ENCODE measurements around the gene CCL11. TPM values are rescaled to one million over a fixed set of nuclear protein-coding genes. Genes with fewer than 3 reads are reported as not detected.

CCL11 gene
- total and polyA plus RNA-seq, 2 experiments from 2014 or later: not detected

DNA sequence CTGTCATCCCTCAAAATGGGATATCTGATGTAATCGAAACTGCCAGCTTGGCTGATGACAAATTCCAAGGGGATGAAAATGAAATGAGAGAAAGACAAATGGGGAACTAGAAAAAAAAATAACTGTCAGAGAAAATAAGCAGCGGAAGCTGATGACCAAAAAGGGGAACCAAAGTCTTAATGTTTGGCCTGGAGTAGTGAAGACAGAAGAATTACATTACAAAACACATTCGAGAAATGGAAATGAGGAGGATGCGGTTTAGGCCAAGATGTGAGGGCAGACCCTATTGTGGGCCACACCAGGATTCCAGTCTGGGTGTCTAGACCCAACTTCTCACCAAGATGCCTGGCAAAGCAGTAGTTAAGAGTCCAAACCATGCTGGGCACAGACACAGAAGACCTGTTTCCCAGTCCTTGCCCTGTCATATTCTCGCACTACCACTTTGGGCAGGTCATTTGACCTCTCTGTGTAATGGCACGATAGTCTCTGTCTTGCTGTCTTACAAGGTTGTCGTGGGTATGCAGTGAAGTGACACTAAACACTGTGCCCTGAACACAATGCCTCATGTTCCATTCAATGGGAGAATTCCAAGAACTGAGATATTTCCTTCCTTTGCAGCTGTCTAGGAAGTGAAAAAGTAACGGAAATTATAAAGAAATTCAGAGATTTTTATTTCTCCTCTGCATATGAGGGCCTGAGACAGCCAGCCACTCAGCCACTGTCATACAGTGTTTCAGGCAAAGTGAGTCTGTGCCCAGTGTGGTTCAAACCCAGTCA is 42.8 kb upstream of the CCL11 start (continued):
- TF ChIP-seq ZNF331 (CRISPR knock-in tag; IDR thresholded peaks at IDR 0.05; ENCODE audit: low read depth): no peak

DNA sequence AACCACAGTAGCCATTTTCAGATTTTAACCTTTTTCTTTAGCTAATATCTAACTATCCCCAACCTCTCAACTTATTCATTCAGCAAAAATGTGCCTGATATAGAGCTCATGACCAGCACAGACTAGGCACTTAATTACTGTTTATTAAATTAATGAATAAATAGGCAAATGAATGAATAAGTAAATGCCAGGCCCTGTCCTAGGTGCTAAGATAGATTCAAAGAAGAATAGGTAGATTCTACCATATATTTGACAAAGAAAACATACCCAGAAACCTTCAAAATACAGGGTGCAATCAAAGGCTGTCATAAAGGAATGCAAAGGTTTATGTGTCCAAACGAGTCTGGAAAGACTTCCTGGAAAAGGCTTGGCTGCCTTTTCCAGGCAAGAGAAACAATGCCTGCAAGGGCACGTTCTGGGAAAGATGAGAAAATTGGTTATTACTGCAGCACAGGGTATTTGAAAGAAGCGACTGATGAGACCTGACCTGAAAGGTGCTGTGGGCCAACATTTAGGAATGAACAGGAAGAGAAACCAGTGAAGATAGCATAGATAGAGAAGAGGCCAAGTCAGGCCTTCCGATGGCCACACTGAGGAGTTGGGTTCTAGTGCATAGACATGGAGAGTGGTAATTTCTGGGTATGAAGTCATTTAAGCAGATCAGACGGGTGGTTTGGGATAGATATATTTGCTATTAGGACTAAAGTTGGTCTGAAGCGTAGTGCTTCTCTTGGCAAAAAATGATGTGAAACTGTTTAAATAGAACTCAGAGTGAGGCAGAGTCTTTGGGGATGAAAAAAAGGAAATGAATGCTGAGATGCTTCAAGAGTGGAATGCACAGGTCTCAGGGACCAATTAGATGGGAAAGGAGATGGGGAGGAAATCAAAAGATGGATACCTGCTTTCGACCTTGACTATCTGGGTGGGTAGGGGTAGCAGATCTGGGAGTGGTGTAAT is 41.9 kb upstream of the CCL11 start:
- no peak for DNase-seq (ENCODE audit: low spot score)
- no peak overlapping the region for H3K27ac Mint-ChIP-seq

More for the DNA sequence above, 41.9 kb upstream of the CCL11 start:
- H3K36me3 Mint-ChIP-seq (ENCODE audit: low read depth): no peaks in the 10 kb centered on the region
- no peak overlapping the region for H2AFZ ChIP-seq
- H3K9me2 ChIP-seq (ENCODE audit: insufficient read depth): peaks cover 9% of the 10 kb centered on the region; the same call in 1 of the 2 replicates
- H3K27me3 ChIP-seq (ENCODE audit: insufficient read depth): no peaks in the 10 kb centered on the region
- H3K79me2 ChIP-seq (replicated peaks; ENCODE audit: insufficient read depth): no peaks in the 10 kb centered on the region
- peaks cover 14% of the 10 kb centered on the region for H3K4me1 ChIP-seq (ENCODE audit: insufficient read depth)
- H3K27ac ChIP-seq (ENCODE audit: low read depth): no peak overlapping the region
- H3K4me2 ChIP-seq: no peak overlapping the region
- peaks cover 2% of the 10 kb centered on the region for H3K27me3 Mint-ChIP-seq (ENCODE audit: insufficient read depth, low read depth, poor library complexity)
- peaks cover 13% of the 10 kb centered on the region for H3K4me1 Mint-ChIP-seq
- H3F3A ChIP-seq (replicated peaks; ENCODE audit: low read depth): no peaks in the 10 kb centered on the region
- no peak overlapping the region for H3K4me3 ChIP-seq
- no peaks in the 10 kb centered on the region for H3K36me3 ChIP-seq (ENCODE audit: insufficient read depth)
- no peak for ATAC-seq
- TF ChIP-seq NANOG (IDR thresholded peaks at IDR 0.05; ENCODE audit: borderline replicate concordance): no peak
- no peak for TF ChIP-seq ZNF114 (CRISPR knock-in tag; IDR thresholded peaks at IDR 0.05)
- TF ChIP-seq EZH2 (IDR thresholded peaks at IDR 0.05; ENCODE audit: low read depth, unreplicated experiment): no peak
- no peak for TF ChIP-seq ZNF331 (CRISPR knock-in tag; IDR thresholded peaks at IDR 0.05; ENCODE audit: low read depth)
- TF ChIP-seq, protein P1, sequence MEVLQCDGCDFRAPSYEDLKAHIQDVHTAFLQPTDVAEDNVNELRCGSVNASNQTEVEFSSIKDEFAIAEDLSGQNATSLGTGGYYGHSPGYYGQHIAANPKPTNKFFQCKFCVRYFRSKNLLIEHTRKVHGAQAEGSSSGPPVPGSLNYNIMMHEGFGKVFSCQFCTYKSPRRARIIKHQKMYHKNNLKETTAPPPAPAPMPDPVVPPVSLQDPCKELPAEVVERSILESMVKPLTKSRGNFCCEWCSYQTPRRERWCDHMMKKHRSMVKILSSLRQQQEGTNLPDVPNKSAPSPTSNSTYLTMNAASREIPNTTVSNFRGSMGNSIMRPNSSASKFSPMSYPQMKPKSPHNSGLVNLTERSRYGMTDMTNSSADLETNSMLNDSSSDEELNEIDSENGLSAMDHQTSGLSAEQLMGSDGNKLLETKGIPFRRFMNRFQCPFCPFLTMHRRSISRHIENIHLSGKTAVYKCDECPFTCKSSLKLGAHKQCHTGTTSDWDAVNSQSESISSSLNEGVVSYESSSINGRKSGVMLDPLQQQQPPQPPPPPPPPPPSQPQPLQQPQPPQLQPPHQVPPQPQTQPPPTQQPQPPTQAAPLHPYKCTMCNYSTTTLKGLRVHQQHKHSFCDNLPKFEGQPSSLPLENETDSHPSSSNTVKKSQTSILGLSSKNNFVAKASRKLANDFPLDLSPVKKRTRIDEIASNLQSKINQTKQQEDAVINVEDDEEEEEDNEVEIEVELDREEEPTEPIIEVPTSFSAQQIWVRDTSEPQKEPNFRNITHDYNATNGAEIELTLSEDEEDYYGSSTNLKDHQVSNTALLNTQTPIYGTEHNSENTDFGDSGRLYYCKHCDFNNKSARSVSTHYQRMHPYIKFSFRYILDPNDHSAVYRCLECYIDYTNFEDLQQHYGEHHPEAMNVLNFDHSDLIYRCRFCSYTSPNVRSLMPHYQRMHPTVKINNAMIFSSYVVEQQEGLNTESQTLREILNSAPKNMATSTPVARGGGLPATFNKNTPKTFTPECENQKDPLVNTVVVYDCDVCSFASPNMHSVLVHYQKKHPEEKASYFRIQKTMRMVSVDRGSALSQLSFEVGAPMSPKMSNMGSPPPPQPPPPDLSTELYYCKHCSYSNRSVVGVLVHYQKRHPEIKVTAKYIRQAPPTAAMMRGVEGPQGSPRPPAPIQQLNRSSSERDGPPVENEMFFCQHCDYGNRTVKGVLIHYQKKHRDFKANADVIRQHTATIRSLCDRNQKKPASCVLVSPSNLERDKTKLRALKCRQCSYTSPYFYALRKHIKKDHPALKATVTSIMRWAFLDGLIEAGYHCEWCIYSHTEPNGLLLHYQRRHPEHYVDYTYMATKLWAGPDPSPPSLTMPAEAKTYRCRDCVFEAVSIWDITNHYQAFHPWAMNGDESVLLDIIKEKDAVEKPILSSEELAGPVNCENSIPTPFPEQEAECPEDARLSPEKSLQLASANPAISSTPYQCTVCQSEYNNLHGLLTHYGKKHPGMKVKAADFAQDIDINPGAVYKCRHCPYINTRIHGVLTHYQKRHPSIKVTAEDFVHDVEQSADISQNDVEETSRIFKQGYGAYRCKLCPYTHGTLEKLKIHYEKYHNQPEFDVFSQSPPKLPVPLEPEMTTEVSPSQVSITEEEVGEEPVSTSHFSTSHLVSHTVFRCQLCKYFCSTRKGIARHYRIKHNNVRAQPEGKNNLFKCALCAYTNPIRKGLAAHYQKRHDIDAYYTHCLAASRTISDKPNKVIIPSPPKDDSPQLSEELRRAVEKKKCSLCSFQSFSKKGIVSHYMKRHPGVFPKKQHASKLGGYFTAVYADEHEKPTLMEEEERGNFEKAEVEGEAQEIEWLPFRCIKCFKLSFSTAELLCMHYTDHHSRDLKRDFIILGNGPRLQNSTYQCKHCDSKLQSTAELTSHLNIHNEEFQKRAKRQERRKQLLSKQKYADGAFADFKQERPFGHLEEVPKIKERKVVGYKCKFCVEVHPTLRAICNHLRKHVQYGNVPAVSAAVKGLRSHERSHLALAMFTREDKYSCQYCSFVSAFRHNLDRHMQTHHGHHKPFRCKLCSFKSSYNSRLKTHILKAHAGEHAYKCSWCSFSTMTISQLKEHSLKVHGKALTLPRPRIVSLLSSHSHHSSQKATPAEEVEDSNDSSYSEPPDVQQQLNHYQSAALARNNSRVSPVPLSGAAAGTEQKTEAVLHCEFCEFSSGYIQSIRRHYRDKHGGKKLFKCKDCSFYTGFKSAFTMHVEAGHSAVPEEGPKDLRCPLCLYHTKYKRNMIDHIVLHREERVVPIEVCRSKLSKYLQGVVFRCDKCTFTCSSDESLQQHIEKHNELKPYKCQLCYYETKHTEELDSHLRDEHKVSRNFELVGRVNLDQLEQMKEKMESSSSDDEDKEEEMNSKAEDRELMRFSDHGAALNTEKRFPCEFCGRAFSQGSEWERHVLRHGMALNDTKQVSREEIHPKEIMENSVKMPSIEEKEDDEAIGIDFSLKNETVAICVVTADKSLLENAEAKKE (CRISPR knock-in tag; IDR thresholded peaks at IDR 0.05): no peak
- TF ChIP-seq ETS1 (IDR thresholded peaks at IDR 0.05): no peak
- H4K20me1 ChIP-seq (replicated peaks; ENCODE audit: insufficient read depth): no peaks in the 10 kb centered on the region
- no peak overlapping the region for H3K4me3 Mint-ChIP-seq
- no peaks in the 10 kb centered on the region for H3K9me3 Mint-ChIP-seq
